ENCODE results near the gene TRIM17.

GRCh38 chr1:228457017-228457395 is 40.3 kb upstream of the TRIM17 start:
- TF ChIP-seq, protein P1, sequence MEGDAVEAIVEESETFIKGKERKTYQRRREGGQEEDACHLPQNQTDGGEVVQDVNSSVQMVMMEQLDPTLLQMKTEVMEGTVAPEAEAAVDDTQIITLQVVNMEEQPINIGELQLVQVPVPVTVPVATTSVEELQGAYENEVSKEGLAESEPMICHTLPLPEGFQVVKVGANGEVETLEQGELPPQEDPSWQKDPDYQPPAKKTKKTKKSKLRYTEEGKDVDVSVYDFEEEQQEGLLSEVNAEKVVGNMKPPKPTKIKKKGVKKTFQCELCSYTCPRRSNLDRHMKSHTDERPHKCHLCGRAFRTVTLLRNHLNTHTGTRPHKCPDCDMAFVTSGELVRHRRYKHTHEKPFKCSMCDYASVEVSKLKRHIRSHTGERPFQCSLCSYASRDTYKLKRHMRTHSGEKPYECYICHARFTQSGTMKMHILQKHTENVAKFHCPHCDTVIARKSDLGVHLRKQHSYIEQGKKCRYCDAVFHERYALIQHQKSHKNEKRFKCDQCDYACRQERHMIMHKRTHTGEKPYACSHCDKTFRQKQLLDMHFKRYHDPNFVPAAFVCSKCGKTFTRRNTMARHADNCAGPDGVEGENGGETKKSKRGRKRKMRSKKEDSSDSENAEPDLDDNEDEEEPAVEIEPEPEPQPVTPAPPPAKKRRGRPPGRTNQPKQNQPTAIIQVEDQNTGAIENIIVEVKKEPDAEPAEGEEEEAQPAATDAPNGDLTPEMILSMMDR (IDR thresholded peaks at IDR 0.05 in 2 of 3, conservative IDR thresholded peaks at IDR 0.05 in 1 of 3; ENCODE audit: insufficient read depth in 2 of 3, low read depth in 1 of 3, low read length in 3 of 3): no peak
- TF ChIP-seq POLR2A (conservative IDR thresholded peaks at IDR 0.05) (no peak), HMG20A (CRISPR knock-in tag; conservative IDR thresholded peaks at IDR 0.05) (no peak), ZNF785 (CRISPR knock-in tag; IDR thresholded peaks at IDR 0.05) (no peak), HDAC3 (IDR thresholded peaks at IDR 0.05; ENCODE audit: borderline replicate concordance, partially characterized antibody) (no peak), ZNF398 (CRISPR knock-in tag; IDR thresholded peaks at IDR 0.05) (no peak), MECOM (CRISPR knock-in tag; IDR thresholded peaks at IDR 0.05) (no peak), TCF7L2 (IDR thresholded peaks at IDR 0.05; ENCODE audit: low read depth, low read length) (no peak), KLF16 (IDR thresholded peaks at IDR 0.05) (no peak)
- TF ChIP-seq, protein P2, sequence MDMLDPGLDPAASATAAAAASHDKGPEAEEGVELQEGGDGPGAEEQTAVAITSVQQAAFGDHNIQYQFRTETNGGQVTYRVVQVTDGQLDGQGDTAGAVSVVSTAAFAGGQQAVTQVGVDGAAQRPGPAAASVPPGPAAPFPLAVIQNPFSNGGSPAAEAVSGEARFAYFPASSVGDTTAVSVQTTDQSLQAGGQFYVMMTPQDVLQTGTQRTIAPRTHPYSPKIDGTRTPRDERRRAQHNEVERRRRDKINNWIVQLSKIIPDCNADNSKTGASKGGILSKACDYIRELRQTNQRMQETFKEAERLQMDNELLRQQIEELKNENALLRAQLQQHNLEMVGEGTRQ (CRISPR knock-in tag; IDR thresholded peaks at IDR 0.05): no peak

Measured in K562 (cell line).